ENCODE data around the gene MRGPRX3. TPM values are rescaled to one million over a fixed set of nuclear protein-coding genes. Genes with fewer than 3 reads are reported as not detected.
A peak's percentile ranks its signal among the peaks of the same experiment; 100 is the strongest.

Gene MRGPRX3
- total and polyA plus RNA-seq, 2 of the 13 experiments (the other 11 are each of a cell fraction or from before 2014, with no cell fraction given), result 0.53 TPM; not detected in 1

DNA sequence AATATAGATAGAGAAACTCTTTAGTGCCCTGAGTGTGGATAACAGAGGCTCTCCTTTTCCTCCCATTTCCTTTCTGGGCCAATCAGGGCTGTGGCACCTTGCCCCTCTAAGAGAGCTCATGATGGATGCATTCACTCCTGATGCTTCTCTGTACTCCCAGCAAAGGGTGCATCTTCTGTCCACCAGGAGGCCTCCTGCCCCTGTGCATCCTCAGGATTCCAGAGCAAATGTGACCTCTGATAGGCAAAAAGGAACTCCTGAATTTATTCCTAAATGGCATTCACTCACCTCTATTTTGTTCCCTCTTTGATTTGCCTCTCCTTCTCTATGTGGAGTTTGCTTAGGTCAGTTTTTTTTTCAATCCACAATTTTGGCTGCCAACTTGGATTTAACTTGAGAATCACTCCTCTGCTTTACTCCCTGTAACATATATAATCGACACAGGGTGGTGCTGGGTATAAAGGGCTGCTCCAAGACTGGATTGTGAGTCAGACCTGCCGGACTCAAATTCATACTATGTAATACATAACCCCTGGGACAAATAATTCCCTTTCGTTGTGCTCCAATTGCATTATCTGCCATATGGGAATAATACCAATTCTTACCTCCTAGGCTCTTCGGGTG, 39.1 kb downstream of the MRGPRX3 start:
- Histone ChIP-seq H3K9me3 (ENCODE audit: low read length) (no peaks in the 10 kb centered on the region), H2AFZ (ENCODE audit: low read length) (no peak overlapping the region), H3K36me3 (replicated peaks in 1 of 2; ENCODE audit: control insufficient read depth in 1 of 2, insufficient read depth in 2 of 2, low read length in 2 of 2) (no peaks in the 10 kb centered on the region), H3K4me2 (ENCODE audit: low read depth, low read length) (no peak overlapping the region), H3K4me3 (replicated peaks in 1 of 3; ENCODE audit: insufficient read depth in 1 of 3, low read depth in 2 of 3, low read length in 3 of 3) (no peak overlapping the region), H3K79me2 (ENCODE audit: insufficient read depth, low read length) (no peaks in the 10 kb centered on the region), H4K20me1 (ENCODE audit: insufficient read depth, low read length) (no peaks in the 10 kb centered on the region), H3K27ac (ENCODE audit: extremely low read length, insufficient read depth, low read length) (no peak overlapping the region), H3K4me1 (ENCODE audit: insufficient read depth, low read length) (peaks cover 17% of the 10 kb centered on the region; the same call in 1 of the 2 replicates), H3K27me3 (ENCODE audit: control insufficient read depth in 1 of 2, insufficient read depth in 2 of 2, low read length in 2 of 2) (peaks cover 0 to 3% of the 10 kb centered on the region in 2 experiments; a peak in 2 of 5 replicates), H3K9ac (ENCODE audit: insufficient read depth, low read depth, low read length) (no peak overlapping the region)
- in situ Hi-C loops (cut with HindIII; ENCODE audit: extremely low pct_ligation_motif_present, low pct_unique_long_range_greater_than_20kb), result no loop called here
- ChIA-PET CTCF (ENCODE audit: low intra/inter-chr PET ratio, low total read pairs) (interaction anchor here (0.6 to 1.2 kb wide), 5 partner anchors 32 to 593 kb away, joined by 3 to 4 read pairs (median 3); no protein-coding TSS in a partner anchor), POLR2A (no interaction called here)
- BruUV-seq (replicated peaks), result no TSS peak
- ATAC-seq, result peak; percentile 99
- intact Hi-C loops (cut with micrococcal nuclease; ENCODE audit: unreplicated experiment), result loop anchor here (1.0 to 10.0 kb wide), 5 partner anchors 32 to 593 kb away; partner anchors contain the start of genes GTF2H1 and HPS5
- 43% methylated on average over 4 of the region's 4 CpGs for WGBS (ENCODE audit: low lambda C conversion rate)
- DNase-seq (ENCODE audit: low spot score), result peak; percentile 53
- FAIRE-seq, result peak; percentile 63
- TF ChIP-seq STAG1 (CRISPR knock-in tag; IDR thresholded peaks at IDR 0.05), result peak; percentile 91
- TF ChIP-seq YEATS4 (CRISPR knock-in tag; IDR thresholded peaks at IDR 0.05; ENCODE audit: borderline replicate concordance), result no peak
- TF ChIP-seq RAD21 (CRISPR knock-in tag; IDR thresholded peaks at IDR 0.05), result peak; percentile 82
- TF ChIP-seq, protein P1, sequence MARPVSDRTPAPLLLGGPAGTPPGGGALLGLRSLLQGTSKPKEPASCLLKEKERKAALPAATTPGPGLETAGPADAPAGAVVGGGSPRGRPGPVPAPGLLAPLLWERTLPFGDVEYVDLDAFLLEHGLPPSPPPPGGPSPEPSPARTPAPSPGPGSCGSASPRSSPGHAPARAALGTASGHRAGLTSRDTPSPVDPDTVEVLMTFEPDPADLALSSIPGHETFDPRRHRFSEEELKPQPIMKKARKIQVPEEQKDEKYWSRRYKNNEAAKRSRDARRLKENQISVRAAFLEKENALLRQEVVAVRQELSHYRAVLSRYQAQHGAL (CRISPR knock-in tag; IDR thresholded peaks at IDR 0.05; ENCODE audit: not compliant biosample characterization), result no peak
- 0 out of 2 replicates have a peak, but pooled peaks have one; percentile 4 for TF ChIP-seq HNF4A (CRISPR knock-in tag; IDR thresholded peaks at IDR 0.05)
- TF ChIP-seq ISX (CRISPR knock-in tag; conservative IDR thresholded peaks at IDR 0.05), result no peak
- peak; percentile 51; the same call in 1 of the 2 replicates for TF ChIP-seq RXRB (CRISPR knock-in tag; IDR thresholded peaks at IDR 0.05; ENCODE audit: borderline replicate concordance)
- TF ChIP-seq KLF15 (CRISPR knock-in tag; IDR thresholded peaks at IDR 0.05; ENCODE audit: borderline replicate concordance), result no peak
- TF ChIP-seq, protein P2, sequence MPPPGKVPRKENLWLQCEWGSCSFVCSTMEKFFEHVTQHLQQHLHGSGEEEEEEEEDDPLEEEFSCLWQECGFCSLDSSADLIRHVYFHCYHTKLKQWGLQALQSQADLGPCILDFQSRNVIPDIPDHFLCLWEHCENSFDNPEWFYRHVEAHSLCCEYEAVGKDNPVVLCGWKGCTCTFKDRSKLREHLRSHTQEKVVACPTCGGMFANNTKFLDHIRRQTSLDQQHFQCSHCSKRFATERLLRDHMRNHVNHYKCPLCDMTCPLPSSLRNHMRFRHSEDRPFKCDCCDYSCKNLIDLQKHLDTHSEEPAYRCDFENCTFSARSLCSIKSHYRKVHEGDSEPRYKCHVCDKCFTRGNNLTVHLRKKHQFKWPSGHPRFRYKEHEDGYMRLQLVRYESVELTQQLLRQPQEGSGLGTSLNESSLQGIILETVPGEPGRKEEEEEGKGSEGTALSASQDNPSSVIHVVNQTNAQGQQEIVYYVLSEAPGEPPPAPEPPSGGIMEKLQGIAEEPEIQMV (CRISPR knock-in tag; IDR thresholded peaks at IDR 0.05; ENCODE audit: low read depth), result no peak
- peak; percentile 14; the same call in 1 of the 2 replicates for TF ChIP-seq SAP130 (CRISPR knock-in tag; IDR thresholded peaks at IDR 0.05; ENCODE audit: low read depth)
- TF ChIP-seq ZNF616 (CRISPR knock-in tag; IDR thresholded peaks at IDR 0.05; ENCODE audit: low read depth), result no peak
- TF ChIP-seq, protein P3, sequence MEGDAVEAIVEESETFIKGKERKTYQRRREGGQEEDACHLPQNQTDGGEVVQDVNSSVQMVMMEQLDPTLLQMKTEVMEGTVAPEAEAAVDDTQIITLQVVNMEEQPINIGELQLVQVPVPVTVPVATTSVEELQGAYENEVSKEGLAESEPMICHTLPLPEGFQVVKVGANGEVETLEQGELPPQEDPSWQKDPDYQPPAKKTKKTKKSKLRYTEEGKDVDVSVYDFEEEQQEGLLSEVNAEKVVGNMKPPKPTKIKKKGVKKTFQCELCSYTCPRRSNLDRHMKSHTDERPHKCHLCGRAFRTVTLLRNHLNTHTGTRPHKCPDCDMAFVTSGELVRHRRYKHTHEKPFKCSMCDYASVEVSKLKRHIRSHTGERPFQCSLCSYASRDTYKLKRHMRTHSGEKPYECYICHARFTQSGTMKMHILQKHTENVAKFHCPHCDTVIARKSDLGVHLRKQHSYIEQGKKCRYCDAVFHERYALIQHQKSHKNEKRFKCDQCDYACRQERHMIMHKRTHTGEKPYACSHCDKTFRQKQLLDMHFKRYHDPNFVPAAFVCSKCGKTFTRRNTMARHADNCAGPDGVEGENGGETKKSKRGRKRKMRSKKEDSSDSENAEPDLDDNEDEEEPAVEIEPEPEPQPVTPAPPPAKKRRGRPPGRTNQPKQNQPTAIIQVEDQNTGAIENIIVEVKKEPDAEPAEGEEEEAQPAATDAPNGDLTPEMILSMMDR (CRISPR knock-in tag; IDR thresholded peaks at IDR 0.05), result peak; percentile 90
- TF ChIP-seq, protein P4, sequence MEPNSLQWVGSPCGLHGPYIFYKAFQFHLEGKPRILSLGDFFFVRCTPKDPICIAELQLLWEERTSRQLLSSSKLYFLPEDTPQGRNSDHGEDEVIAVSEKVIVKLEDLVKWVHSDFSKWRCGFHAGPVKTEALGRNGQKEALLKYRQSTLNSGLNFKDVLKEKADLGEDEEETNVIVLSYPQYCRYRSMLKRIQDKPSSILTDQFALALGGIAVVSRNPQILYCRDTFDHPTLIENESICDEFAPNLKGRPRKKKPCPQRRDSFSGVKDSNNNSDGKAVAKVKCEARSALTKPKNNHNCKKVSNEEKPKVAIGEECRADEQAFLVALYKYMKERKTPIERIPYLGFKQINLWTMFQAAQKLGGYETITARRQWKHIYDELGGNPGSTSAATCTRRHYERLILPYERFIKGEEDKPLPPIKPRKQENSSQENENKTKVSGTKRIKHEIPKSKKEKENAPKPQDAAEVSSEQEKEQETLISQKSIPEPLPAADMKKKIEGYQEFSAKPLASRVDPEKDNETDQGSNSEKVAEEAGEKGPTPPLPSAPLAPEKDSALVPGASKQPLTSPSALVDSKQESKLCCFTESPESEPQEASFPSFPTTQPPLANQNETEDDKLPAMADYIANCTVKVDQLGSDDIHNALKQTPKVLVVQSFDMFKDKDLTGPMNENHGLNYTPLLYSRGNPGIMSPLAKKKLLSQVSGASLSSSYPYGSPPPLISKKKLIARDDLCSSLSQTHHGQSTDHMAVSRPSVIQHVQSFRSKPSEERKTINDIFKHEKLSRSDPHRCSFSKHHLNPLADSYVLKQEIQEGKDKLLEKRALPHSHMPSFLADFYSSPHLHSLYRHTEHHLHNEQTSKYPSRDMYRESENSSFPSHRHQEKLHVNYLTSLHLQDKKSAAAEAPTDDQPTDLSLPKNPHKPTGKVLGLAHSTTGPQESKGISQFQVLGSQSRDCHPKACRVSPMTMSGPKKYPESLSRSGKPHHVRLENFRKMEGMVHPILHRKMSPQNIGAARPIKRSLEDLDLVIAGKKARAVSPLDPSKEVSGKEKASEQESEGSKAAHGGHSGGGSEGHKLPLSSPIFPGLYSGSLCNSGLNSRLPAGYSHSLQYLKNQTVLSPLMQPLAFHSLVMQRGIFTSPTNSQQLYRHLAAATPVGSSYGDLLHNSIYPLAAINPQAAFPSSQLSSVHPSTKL (CRISPR knock-in tag; IDR thresholded peaks at IDR 0.05), result peak; percentile 37; the same call in 1 of the 2 replicates
- TF ChIP-seq SMC3 (IDR thresholded peaks at IDR 0.05; ENCODE audit: low read length), result peak; percentile 93
- peak; percentile 48 for TF ChIP-seq TEAD3 (CRISPR knock-in tag; optimal IDR thresholded peaks at IDR 0.05; ENCODE audit: borderline replicate concordance)

All from HepG2 (cell line).